Measurements from ENCODE around the gene RETN. TPM values are rescaled to one million over a fixed set of nuclear protein-coding genes. Genes with fewer than 3 reads are reported as not detected.

Gene RETN
- total and polyA plus RNA-seq, 4 donors = 2.6 TPM; not detected in 3

DNA sequence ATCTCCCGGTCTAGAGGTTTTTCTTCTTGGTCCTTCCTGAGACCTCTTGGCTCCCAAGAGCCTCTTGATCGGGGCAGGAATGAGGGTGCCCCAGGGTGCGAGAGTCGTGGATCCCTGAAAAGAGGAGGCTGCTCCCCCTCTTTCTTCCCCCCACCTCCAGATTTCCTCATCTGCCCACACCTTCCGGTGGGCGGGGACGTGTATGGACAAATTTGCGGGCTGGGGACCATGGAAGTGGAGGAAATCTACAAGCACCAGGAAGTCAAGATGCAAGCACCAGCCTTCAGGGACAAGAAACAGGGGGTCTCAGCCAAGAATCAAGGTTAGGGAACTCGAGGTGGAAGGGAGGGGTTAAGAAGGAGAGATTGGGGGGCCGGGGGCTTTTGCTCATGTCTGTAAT lies 8.0 kb downstream of the RETN start, which contains the start of gene MCEMP1:
TSS of gene MCEMP1 (plus strand) at position 237 of the 400 bp plus-strand sequence. CDS start at position 268, 31 bp downstream.
- intact Hi-C loops (cut with DNase I) = loop anchor here in 1 of 2 donors (5.0 kb wide), 1 partner anchor 325 kb away; no protein-coding TSS in a partner anchor
- H3K4me1 ChIP-seq (ENCODE audit: control insufficient read depth in 1 of 2, insufficient read depth in 2 of 2, low read length in 2 of 2) = no peaks in the 10 kb centered on the region
- no peak within 1 kb of the TSS for H3K4me3 ChIP-seq (ENCODE audit: low read length in 2 of 2)
- H3K36me3 ChIP-seq (ENCODE audit: control insufficient read depth in 1 of 2, insufficient read depth in 2 of 2, low read length in 1 of 2) = no peaks in the 10 kb centered on the region
- WGBS, 2 donors = 51 to 52% methylated on average over 10 of the region's 10 CpGs
- no peaks in the 10 kb centered on the region for H3K9me3 ChIP-seq (ENCODE audit: control insufficient read depth, low read length)
- DNase-seq (no peak), ATAC-seq (ENCODE audit: low FRiP score) (no peak)
- H3K27me3 ChIP-seq (ENCODE audit: control insufficient read depth in 1 of 2, insufficient read depth in 2 of 2, low read length in 1 of 2) = no peaks in the 10 kb centered on the region
- H3K27ac ChIP-seq (ENCODE audit: low read depth in 1 of 2, low read length in 2 of 2) = no peak within 1 kb of the TSS

DNA sequence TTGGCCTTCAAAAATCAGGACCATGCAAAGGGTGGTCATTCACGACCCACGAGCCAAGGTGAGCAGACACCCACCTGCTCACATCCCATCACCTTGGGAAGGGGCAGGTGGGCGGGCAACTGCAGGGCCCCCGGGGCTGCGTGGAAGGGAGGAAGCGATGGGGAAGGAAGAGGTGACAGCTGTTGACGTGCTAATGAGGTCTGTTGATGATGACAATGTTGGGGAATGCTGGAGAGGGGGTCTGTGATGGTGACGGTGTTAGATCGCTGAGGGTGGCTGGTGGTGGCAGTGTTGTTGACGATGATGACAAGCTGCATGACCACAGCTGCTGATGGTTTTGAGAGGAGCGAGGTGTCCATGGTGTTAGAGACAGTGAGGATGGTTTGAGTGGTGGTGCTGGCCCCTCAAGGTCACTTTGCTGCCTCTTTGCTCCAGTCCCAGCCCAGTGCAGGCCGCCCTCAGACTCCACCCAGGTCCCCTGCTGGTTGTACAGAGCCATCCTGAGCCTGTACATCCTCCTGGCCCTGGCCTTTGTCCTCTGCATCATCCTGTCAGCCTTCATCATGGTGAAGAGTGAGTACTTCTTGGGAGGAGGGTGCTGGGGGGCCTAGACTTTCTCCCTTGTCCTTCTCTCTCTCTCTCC lies 8.9 kb downstream of the RETN start:
- DNase-seq = no peak
- ATAC-seq (ENCODE audit: low FRiP score) = no peak
- Histone ChIP-seq H3K9me3 (ENCODE audit: control insufficient read depth, low read length) (no peaks in the 10 kb centered on the region), H3K27me3 (ENCODE audit: control insufficient read depth in 1 of 2, insufficient read depth in 2 of 2, low read length in 1 of 2) (no peaks in the 10 kb centered on the region), H3K27ac (ENCODE audit: low read depth in 1 of 2, low read length in 2 of 2) (no peak overlapping the region), H3K4me3 (ENCODE audit: low read length in 2 of 2) (no peak overlapping the region), H3K36me3 (ENCODE audit: control insufficient read depth in 1 of 2, insufficient read depth in 2 of 2, low read length in 1 of 2) (no peaks in the 10 kb centered on the region), H3K4me1 (ENCODE audit: control insufficient read depth in 1 of 2, insufficient read depth in 2 of 2, low read length in 2 of 2) (no peaks in the 10 kb centered on the region)
- 46 to 49% methylated on average over 12 of the region's 12 CpGs for WGBS, 2 donors
- intact Hi-C loops (cut with DNase I) = loop anchor here in 1 of 2 donors (2.0 to 5.0 kb wide), 2 partner anchors 27 to 325 kb away; no protein-coding TSS in a partner anchor

DNA sequence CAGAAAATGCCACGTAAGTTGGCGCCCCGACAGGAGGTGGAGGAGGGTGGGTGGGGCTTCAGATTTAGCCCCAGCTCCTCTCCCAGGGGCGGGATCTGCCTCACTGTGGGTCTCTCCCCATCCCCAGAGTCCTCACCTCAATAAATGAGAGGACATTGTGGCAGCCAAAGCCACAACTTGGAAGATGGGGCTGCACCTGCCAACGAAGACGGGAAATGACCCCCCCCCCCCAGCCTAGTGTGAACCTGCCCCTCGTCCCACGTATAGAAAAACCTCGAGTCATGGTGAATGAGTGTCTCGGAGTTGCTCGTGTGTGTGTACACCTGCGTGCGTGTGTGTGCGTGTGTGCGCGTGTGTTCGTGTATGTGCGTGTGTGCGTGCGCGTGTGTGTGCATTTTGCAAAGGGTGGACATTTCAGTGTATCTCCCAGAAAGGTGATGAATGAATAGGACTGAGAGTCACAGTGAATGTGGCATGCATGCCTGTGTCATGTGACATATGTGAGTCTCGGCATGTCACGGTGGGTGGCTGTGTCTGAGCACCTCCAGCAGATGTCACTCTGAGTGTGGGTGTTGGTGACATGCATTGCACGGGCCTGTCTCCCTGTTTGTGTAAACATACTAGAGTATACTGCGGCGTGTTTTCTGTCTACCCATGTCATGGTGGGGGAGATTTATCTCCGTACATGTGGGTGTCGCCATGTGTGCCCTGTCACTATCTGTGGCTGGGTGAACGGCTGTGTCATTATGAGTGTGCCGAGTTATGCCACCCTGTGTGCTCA lies 10.3 kb downstream of the RETN start:
- Histone ChIP-seq H3K4me3 (ENCODE audit: low read length in 2 of 2) (no peak overlapping the region), H3K4me1 (ENCODE audit: control insufficient read depth in 1 of 2, insufficient read depth in 2 of 2, low read length in 2 of 2) (no peaks in the 10 kb centered on the region), H3K9me3 (ENCODE audit: control insufficient read depth, low read length) (no peaks in the 10 kb centered on the region), H3K27me3 (ENCODE audit: control insufficient read depth in 1 of 2, insufficient read depth in 2 of 2, low read length in 1 of 2) (no peaks in the 10 kb centered on the region), H3K36me3 (ENCODE audit: control insufficient read depth in 1 of 2, insufficient read depth in 2 of 2, low read length in 1 of 2) (no peaks in the 10 kb centered on the region), H3K27ac (ENCODE audit: low read depth in 1 of 2, low read length in 2 of 2) (no peak overlapping the region)
- ATAC-seq (ENCODE audit: low FRiP score) = no peak
- 52 to 53% methylated on average over 30 of the region's 30 CpGs for WGBS, 2 donors
- peak in 1 of 2 donors; percentile 55 for DNase-seq
- intact Hi-C loops (cut with DNase I) = loop anchor here in 1 of 2 donors (2.0 to 5.0 kb wide), 2 partner anchors 28 to 327 kb away; no protein-coding TSS in a partner anchor

DNA sequence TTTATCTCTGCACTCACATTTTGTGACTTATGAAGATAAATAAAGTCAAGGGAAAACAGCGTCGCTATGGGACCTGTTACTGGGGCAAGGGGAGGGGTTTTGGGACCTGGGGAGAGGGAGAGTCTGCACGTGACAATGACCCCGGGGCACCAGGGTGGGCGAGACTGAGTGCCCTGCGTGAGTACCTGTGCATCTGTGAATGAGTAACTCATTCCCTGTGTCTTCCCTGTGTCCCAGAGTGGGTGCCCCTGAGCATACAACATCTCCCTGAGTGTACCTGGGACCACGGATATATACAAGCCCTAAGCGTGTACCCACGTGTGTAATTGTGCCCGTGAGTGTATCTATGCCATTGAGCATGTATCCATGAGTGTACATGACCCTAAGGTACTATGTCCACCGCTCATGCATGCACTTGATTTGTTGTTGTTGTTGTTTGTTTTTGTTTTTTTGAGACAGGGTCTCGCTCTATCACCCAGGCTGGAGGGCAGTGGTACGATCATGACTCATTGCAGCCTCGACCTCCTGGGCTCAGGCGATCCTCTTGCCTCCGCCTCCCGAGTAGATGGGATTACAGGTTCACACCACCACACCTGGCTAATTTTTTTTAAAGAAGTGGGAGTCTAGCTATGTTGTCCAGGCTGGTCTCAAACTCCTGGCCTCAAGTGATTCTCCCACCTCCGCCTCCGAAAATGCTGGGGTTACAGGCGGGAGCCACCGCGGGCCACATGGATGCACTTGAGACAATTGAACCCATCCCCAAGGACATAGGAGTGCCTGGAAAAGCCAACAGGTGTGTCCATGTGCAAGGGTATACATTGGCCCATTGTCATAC lies 11.1 kb downstream of the RETN start:
- intact Hi-C loops (cut with DNase I) = loop anchor here (1.0 to 10.0 kb wide), 8 partner anchors 28 to 328 kb away; partner anchors contain the start of genes PET100 (in 1 of the 2) and XAB2 (in 1 of the 2)
- Histone ChIP-seq H3K4me1 (ENCODE audit: control insufficient read depth in 1 of 2, insufficient read depth in 2 of 2, low read length in 2 of 2) (no peaks in the 10 kb centered on the region), H3K27me3 (ENCODE audit: control insufficient read depth in 1 of 2, insufficient read depth in 2 of 2, low read length in 1 of 2) (no peaks in the 10 kb centered on the region), H3K27ac (ENCODE audit: low read depth in 1 of 2, low read length in 2 of 2) (no peak overlapping the region), H3K36me3 (ENCODE audit: control insufficient read depth in 1 of 2, insufficient read depth in 2 of 2, low read length in 1 of 2) (no peaks in the 10 kb centered on the region), H3K4me3 (ENCODE audit: low read length in 2 of 2) (no peak overlapping the region), H3K9me3 (ENCODE audit: control insufficient read depth, low read length) (no peaks in the 10 kb centered on the region)
- no peak for ATAC-seq (ENCODE audit: low FRiP score)
- DNase-seq = no peak
- WGBS, 2 donors = 48 to 50% methylated on average over 22 of the region's 22 CpGs

GRCh38 chr19:7680606-7681339 lies 11.9 kb downstream of the RETN start, which contains the start of gene TRAPPC5:
TSS of gene TRAPPC5 (plus strand) at chr19:7680833. CDS start at chr19:7682254, 1,421 bp downstream.
- peak within 1 kb of the TSS; percentile 82 to 95 for H3K4me3 ChIP-seq (ENCODE audit: low read length in 2 of 2)
- 0% methylated on average over 59 to 79 of the region's 79 CpGs for WGBS, 2 donors
- H3K9me3 ChIP-seq (ENCODE audit: control insufficient read depth, low read length) = no peaks in the 10 kb centered on the region
- no peak within 1 kb of the TSS for H3K27ac ChIP-seq (ENCODE audit: low read depth in 1 of 2, low read length in 2 of 2)
- ATAC-seq (ENCODE audit: low FRiP score) (peak; percentile 96), DNase-seq (peak; percentile 90 to 96)
- no peaks in the 10 kb centered on the region for H3K27me3 ChIP-seq (ENCODE audit: control insufficient read depth in 1 of 2, insufficient read depth in 2 of 2, low read length in 1 of 2)
- intact Hi-C loops (cut with DNase I) = loop anchor here (1.0 to 10.0 kb wide), 6 partner anchors 28 to 326 kb away; partner anchors contain the start of genes PET100 (in 1 of the 2) and XAB2 (in 1 of the 2)
- no peaks in the 10 kb centered on the region for H3K4me1 ChIP-seq (ENCODE audit: control insufficient read depth in 1 of 2, insufficient read depth in 2 of 2, low read length in 2 of 2)
- H3K36me3 ChIP-seq (ENCODE audit: control insufficient read depth in 1 of 2, insufficient read depth in 2 of 2, low read length in 1 of 2) = no peaks in the 10 kb centered on the region

DNA sequence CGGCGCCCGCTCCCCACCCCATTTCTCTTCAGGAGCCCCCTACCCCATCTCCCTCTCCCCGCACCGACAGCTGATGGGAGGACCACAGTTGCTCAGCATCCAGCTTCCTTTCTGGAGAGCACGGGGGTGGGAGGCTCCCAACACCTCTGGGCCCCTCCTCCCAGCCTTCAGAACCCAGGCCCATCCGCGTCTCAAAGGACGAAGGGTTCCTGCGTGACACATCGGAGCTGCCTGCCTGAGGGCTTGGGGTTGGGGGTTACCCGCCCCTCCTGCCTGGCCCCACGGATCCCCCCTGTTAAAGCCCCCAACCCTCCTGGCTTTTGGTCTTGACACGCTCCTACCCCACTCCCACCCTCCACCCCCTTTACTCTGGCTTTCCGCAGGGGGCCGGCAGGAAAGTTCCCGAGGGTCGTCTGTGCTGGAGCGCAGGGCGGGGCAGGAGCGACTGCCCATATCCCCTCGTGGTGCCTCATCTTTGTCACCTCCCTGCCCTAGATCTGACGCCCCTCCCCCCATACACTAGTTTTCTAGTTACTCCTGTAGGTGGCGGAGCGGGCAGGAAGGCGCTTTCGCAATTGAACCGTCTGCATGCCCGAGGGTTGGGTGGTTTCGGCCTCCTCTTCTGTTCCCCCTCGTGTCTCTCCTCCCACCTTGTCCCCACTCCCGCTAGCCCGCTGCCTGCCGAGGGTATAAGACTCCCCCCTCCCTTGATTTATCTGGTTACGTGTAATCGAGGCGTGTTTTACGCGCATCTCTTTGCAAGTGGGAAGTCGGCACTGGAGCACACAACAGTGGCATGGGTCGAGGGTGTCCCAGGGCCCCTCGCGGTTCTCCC lies 12.7 kb downstream of the RETN start:
- Histone ChIP-seq H3K36me3 (ENCODE audit: control insufficient read depth in 1 of 2, insufficient read depth in 2 of 2, low read length in 1 of 2) (no peaks in the 10 kb centered on the region), H3K27me3 (ENCODE audit: control insufficient read depth in 1 of 2, insufficient read depth in 2 of 2, low read length in 1 of 2) (no peaks in the 10 kb centered on the region), H3K27ac (ENCODE audit: low read depth in 1 of 2, low read length in 2 of 2) (no peak overlapping the region), H3K4me1 (ENCODE audit: control insufficient read depth in 1 of 2, insufficient read depth in 2 of 2, low read length in 2 of 2) (no peaks in the 10 kb centered on the region), H3K9me3 (ENCODE audit: control insufficient read depth, low read length) (no peaks in the 10 kb centered on the region), H3K4me3 (ENCODE audit: low read length in 2 of 2) (peak overlapping the region; percentile 82 to 95)
- peak; percentile 76 for ATAC-seq (ENCODE audit: low FRiP score)
- peak; percentile 88 for DNase-seq
- intact Hi-C loops (cut with DNase I) = loop anchor here (2.0 to 10.0 kb wide), 5 partner anchors 53 to 327 kb away; partner anchors contain the start of genes PET100 (in 1 of the 2) and XAB2 (in 1 of the 2)
- WGBS, 2 donors = 3% methylated on average over 41 to 43 of the region's 43 CpGs

GRCh38 chr19:7682175-7682855 lies 13.5 kb downstream of the RETN start:
- no peak for ATAC-seq (ENCODE audit: low FRiP score)
- Histone ChIP-seq H3K27me3 (ENCODE audit: control insufficient read depth in 1 of 2, insufficient read depth in 2 of 2, low read length in 1 of 2) (no peaks in the 10 kb centered on the region), H3K9me3 (ENCODE audit: control insufficient read depth, low read length) (no peaks in the 10 kb centered on the region), H3K36me3 (ENCODE audit: control insufficient read depth in 1 of 2, insufficient read depth in 2 of 2, low read length in 1 of 2) (no peaks in the 10 kb centered on the region), H3K4me1 (ENCODE audit: control insufficient read depth in 1 of 2, insufficient read depth in 2 of 2, low read length in 2 of 2) (no peaks in the 10 kb centered on the region), H3K4me3 (ENCODE audit: low read length in 2 of 2) (no peak overlapping the region), H3K27ac (ENCODE audit: low read depth in 1 of 2, low read length in 2 of 2) (no peak overlapping the region)
- 67 to 74% methylated on average over 74 of the region's 74 CpGs for WGBS, 2 donors
- DNase-seq = no peak
- intact Hi-C loops (cut with DNase I) = loop anchor here (5.0 to 10.0 kb wide), 3 partner anchors 112 to 128 kb away; no protein-coding TSS in a partner anchor

Measured in aorta (tissue), 5 donors.